Urinary bladder (tissue), 4 donors: ENCODE data around the gene MT1E. TPM values are rescaled to one million over a fixed set of nuclear protein-coding genes. Genes with fewer than 3 reads are reported as not detected.
"Not testable (repeated sequence)": the region's sequence is repeated elsewhere in the genome, so short reads cannot be mapped to it uniquely, and the experiment has no call there.

Source experiments
- DNase-seq: peaks from one replicate; pipeline ENCODE4 v3.0.0-alpha.2; 2015; ENCODE audit errors: extremely low spot score
- H3K27ac ChIP-seq: one replicate; pipeline ENCODE4 v1.5.1; 2013; ENCODE audit warnings: low read depth, mild to moderate bottlenecking, moderate library complexity
- H3K36me3 ChIP-seq: one replicate; pipeline ENCODE4 v1.6.1; 2013; ENCODE audit warnings: mild to moderate bottlenecking, moderate library complexity; ENCODE audit not compliant: insufficient read depth
- H3K4me1 ChIP-seq: one replicate; pipeline ENCODE4 v1.6.1; 2013; ENCODE audit warnings: mild to moderate bottlenecking, moderate library complexity; ENCODE audit not compliant: insufficient read depth
- H3K4me3 ChIP-seq: one replicate; pipeline ENCODE4 v1.5.1; 2013; ENCODE audit warnings: low read depth, low read length
- WGBS: extraction: QIAGEN DNeasy Blood & Tissue Kit; methylation state at CpG from one replicate; pipeline ENCODE4 v1.1.7; 2013; 5-methylcytosine and 5-hydroxymethylcytosine counted together
- polyA plus RNA-seq: library from polyadenylated mRNA; stranded (reverse); fragments of 200-250 nt; gene quantifications from one replicate; pipeline ENCODE4 v1.2.3, GENCODE V29; 2013
- total RNA-seq: library from RNA; depleted of rRNA; stranded (reverse); fragments of >200 nt; gene quantifications from one replicate; pipeline ENCODE4 v1.2.3, GENCODE V29; 2014
- donor health status: healthy with polysubstance abuse.
- donor health status: healthy.

MT1E gene
- total and polyA plus RNA-seq, 2 donors, result 14.7 to 189 TPM

DNA sequence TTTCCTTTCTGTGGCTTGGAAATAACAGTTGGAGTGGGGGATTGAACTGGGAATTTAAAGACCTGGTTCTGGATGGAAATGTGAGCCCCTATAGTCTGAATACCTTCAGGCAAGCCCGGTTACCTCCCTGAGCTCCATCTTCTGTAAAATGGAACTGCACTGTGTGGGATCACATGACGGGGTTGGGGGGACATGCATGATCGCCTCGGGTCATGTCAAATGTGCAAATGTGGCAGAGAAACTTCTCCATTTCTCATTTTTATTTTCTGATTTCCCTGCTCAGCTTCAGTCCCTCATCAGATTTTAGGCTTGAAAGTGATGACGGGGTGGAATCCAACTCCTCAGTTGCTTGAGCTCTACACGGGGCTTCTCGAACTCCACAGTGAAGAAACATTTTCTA, 27.6 kb downstream of the MT1E start:
- WGBS, result 84% methylated on average over 7 of the region's 7 CpGs
- Histone ChIP-seq H3K4me3 (no peak overlapping the region), H3K4me1 (no peaks in the 10 kb centered on the region), H3K36me3 (no peaks in the 10 kb centered on the region), H3K27ac (no peak overlapping the region)
- no peak for DNase-seq

DNA sequence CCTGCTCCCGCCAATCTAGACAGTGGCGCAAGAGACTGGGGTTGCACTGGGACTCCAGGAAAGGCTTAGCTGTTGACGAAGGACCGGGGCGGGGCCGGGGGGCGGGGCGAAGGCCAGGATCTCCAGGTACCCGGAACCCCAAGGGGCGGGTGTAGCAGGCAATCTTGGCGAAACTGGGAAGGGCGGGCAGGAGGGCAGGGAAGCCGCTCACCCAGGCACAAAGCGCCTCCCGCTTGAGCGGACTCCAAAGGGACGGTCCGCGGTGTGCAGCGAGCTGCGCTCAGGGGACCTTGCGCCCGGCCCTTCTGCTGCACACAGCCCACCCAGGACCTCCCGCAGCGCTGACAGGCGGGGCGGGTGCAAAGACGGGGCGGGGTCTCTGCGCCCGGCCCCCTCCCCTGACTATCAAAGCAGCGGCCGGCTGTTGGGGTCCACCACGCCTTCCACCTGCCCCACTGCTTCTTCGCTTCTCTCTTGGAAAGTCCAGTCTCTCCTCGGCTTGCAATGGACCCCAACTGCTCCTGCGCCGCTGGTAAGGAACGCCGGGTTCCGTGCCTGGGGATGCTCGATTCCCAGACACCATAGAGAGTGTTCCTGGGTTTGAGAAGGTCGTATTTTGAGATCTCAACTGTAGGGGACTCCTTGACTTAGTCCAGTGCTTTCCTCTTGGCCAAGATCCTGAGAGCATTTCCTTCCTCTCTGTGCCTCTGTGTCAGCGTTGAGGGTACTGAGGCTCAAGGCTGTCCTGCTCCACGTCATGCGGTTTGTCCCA, 32.2 kb downstream of the MT1E start, which contains the start of gene MT1F:
Gene MT1F, plus strand, starts transcription at position 405 of the 772 bp plus-strand sequence. Its CDS starts 100 bp downstream, at position 505.
- H3K4me1 ChIP-seq, result no peaks in the 10 kb centered on the region
- 2% methylated on average over 46 of the region's 46 CpGs for WGBS
- no peak within 1 kb of the TSS for H3K27ac ChIP-seq
- H3K4me3 ChIP-seq, result peak within 1 kb of the TSS; percentile 50
- H3K36me3 ChIP-seq, result no peaks in the 10 kb centered on the region
- no peak for DNase-seq

DNA sequence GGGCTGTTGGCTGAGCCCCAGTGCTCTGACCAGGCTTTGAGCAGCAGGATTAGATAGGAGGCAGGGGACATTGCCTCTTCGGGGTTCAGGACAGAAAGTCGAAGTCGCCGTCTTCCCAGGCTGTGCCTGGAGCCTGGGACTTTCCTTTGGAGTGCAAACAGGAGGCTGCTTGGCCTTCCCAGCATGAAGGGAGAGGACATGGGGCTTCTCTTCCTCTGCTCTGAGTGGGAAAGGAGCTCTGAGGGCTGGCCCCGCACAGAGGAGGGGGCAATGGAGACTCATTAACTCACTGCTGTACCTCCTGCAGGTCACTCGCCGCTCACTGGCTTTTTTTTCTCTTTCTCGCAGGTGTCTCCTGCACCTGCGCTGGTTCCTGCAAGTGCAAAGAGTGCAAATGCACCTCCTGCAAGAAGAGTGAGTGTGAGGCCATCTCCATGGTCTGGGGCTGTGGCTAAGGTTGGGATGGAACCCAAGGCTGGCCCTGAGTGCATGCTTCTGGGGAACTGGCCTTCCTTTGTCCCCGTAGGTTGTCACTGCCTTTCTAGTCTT, 32.8 kb downstream of the MT1E start:
- 27% methylated on average over 10 of the region's 10 CpGs for WGBS
- Histone ChIP-seq H3K4me1 (no peaks in the 10 kb centered on the region), H3K36me3 (no peaks in the 10 kb centered on the region), H3K27ac (no peak overlapping the region), H3K4me3 (peak overlapping the region; percentile 50)
- DNase-seq, result no peak

DNA sequence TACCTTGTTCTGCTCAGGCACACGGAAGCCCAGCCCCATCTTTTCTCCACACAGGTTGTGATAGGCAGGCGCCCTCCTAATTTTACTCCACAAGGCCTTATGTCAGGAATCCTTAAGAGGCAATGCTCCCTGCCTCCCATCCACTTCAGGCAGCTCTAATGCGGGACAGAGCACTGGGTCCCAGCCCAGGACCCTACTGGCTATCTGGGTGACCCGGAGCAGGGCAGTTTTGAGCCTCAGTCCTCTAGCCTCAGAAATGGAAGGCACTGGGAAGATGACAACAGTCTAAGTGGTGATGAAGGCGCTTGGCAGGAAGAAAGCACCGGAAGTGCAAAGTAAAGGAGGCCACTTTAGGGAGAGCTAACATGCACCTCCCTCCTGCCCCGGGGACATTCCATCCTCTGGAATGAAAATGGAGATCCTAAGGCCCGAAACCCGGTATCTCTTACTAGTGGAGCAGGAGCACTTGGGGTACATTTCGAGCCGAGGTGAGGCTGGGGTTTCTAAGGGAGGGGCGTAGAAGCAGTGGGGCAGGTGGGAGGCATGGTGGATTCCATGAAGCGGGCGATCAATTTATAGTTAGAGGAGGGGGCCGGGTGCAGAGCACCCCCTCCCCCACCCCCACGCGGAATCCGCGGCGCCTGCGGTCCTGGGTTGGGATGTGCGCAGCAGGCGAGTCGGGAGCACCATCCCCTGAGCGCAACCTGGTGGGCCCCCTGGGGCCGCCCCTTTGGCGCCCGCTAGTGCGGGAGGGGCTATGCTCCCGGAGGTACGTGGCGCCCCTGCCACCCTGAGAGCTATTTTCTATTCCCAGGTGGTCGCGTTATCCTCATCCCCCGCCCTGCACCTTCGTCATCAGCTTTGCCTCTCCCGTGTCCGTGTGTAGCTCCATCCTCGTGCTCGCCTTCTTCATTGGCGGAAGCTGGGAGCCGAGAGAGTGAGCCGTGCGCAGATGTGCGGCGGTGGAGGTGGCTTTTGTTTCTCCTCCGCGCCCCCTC, 37.1 kb downstream of the MT1E start:
- Histone ChIP-seq H3K27ac (no peak overlapping the region), H3K4me3 (no peak overlapping the region), H3K36me3 (no peaks in the 10 kb centered on the region), H3K4me1 (no peaks in the 10 kb centered on the region)
- 11% methylated on average over 48 of the region's 48 CpGs for WGBS
- no peak for DNase-seq

DNA sequence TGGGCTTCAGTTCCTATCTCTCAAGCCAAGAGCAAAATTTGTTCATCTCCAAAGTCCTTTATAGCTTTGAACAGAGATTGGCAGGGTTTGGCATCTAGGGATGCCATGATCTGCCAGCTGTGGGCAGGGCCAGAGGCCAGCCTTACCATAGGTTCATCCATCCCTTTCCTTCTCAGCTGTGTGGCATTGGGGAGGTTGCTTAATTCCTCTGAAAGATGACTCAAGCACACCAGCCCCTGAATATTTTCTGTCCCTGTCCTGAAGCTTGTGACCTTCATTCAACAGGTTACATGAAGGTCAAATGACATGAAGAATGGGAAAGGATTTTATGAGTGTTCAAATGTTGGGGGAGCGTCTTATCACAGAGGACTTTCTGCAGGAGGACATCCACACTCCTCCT, 38.9 kb downstream of the MT1E start:
- Histone ChIP-seq H3K27ac (no peak overlapping the region), H3K4me1 (no peaks in the 10 kb centered on the region), H3K4me3 (no peak overlapping the region), H3K36me3 (no peaks in the 10 kb centered on the region)
- WGBS, result 85% methylated on average over 1 of the region's 1 CpG
- DNase-seq, result no peak

DNA sequence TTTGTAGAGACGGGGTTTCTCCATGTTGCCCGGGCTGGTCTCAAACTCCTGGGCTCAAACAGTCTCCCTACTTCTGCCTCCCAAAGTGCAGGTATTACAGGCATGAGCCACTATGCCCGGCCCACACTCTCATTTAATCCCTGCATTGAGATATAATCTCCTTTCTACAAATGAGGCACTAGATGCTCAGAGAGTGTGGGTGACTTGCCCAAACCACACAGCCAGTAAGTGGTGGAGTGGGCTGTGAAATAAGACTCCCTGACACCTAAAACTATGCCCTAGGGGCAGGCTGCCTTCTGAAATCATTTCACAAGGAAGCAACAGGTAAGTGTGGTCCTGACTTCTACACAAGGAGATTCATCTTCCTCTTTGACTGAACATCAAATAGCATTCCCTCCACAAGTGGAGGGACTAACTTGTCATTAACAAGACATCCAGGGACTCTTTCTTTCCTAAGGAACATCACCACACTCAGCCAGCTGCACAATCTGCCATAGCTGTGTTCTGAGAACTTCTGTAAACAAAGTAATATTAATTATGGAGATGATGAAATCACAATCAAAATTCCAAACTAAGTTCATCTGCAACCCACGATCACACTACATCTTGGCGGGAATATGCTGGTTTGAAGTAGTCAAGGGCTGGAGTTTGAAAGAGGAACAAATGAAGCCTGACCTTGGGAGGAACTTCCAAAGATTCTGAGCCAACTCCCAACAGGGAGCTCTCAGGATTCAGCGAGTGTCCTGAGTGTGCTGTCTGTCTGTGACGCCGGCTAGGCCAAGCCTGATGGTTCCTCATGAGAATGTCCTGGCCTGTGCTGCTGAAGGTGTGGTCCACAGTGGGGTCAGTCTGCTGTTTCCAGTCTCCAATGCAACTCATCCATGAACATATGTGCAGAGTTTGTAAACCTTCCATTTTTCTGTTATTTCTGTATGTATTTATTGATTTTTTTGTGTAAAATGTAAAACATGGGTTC, 40.0 kb downstream of the MT1E start:
- WGBS, result 72% methylated on average over 8 of the region's 8 CpGs
- H3K27ac ChIP-seq, H3K4me3 ChIP-seq, H3K4me1 ChIP-seq, H3K36me3 ChIP-seq, DNase-seq: not testable (repeated sequence)

DNA sequence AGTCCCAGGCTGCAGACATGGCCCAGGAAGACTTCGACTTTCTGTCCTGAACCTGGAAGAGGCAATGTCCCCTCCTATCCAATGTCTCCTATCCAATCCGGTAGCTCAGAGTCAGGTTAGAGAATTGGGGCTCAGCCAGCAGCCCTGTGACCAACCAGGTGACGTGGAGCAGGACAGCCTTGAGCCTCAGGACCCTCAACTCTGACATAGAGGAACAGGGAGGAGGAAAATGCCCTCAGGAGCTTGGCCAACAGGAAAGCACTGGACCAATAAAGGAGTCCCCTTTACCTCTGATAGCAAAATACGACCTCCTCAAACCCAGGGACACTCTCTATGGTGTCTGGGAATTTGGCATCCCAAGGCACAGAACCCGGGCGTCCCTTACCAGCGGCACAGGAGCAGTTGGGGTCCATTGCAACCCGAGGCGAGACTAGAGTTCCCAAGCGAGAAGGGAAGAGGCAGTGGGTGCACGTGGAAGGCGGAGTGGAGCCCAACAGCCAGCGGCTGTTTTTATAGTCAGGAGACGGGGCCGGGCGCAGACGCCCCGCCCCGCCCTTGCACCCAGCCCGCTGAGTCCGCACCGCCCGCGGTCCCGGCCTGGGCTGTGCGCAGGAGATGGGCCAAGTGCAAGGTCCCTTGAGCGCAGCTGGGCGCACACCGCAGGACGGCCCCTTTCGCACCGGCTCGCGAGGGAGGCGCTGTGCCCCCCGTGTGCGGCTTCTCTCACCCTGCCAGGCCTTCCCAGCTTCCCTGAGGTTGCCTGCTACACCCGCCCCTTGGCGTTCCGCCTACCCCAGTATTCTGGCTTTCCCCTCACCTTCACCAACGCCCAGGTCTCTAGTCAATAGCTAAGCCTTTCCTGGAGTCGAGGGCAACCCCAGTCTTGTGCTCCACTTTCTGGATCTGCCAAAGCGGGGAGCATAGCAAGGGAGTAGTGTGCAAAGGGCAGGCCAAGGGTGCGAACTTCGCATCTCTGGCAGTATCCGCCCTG, 42.3 kb downstream of the MT1E start, which contains the start of gene MT1G:
Gene MT1G, minus strand, starts transcription at position 485 of the 991 bp plus-strand sequence. Its CDS starts 72 bp downstream, at position 413.
- no peak within 1 kb of the TSS for H3K27ac ChIP-seq
- no peak for DNase-seq
- 12% methylated on average over 46 of the region's 46 CpGs for WGBS
- H3K4me1 ChIP-seq, result no peaks in the 10 kb centered on the region
- no peak within 1 kb of the TSS for H3K4me3 ChIP-seq
- H3K36me3 ChIP-seq, result no peaks in the 10 kb centered on the region

DNA sequence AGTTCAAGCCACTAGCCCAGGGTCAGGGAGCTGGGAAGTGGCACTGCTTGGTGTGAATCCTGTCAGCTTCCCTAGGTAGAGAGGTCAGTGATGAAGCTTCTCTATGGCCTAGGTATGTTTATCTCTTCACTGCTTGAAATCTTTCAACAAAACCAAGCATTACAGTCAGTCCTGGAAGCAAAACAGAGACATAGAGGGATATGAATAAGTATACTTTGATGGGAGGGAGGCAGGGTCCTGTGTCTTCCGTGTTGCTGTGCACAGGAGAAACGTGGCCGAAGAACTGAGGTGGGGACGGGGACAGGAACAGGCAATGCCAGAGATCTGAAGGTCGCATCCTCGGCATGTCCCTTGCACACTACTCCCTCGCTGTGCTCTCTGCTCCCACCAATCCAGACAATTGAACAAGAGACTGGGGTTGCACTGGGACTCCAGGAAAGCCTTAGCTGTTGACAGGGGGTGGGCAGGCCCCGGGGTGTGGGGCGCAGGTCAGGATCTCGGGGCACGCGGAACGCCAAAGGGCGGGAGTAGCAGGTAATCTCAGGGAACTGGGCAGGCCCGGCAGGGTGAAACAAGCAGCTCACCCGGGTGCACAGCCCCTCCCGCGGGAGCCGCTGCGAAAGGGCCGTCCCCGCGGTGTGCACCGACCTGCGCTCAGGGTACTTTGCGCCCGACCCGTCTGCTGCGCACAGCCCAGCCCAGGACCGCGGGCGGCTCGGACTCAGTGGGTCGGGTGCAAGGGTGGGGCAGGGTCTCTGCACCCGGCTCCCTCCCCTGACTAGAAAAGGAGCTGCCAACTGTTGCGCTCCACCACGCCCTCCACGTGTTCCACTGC, 43.6 kb downstream of the MT1E start, which contains the start of gene MT1H:
Gene MT1H, plus strand, starts transcription at position 810 of the 835 bp plus-strand sequence. CDS start 71 bp downstream, outside the sequence.
- H3K4me3 ChIP-seq, result no peak within 1 kb of the TSS
- H3K36me3 ChIP-seq, result no peaks in the 10 kb centered on the region
- H3K4me1 ChIP-seq, result no peaks in the 10 kb centered on the region
- no peak for DNase-seq
- WGBS, result 15% methylated on average over 38 of the region's 38 CpGs
- no peak within 1 kb of the TSS for H3K27ac ChIP-seq

DNA sequence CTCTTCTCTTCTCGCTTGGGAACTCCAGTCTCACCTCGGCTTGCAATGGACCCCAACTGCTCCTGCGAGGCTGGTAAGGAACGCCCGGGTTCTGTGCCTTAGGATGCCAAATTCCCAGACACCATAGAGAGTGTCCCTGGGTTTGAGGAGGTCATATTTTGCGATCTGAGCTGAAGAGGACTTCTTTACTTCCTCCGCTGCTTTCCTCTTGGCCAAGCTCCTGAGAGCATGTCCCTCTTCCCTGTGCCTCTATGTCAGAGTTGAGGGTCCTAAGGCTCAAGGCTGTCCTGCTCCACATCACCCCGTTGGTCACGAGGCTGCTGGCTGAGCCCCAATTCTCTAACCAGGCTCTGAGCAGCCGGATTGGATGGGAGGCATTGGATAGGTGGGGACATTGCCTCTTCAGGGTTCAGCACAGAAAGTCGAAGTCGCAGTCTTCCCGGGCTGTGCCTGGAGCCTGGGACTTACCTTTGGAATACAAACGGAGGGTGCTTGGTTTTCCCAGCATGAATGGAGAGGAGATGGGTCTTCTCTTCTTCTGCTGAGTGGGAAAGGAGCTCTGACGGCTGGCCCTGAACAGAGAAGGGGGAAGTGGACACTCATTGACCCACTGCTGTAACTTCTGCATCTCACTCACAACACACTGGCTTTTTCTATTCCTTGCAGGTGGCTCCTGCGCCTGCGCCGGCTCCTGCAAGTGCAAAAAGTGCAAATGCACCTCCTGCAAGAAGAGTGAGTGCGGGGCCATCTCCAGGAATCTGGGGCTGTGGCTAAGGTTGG, 44.4 kb downstream of the MT1E start:
- Histone ChIP-seq H3K4me1 (no peaks in the 10 kb centered on the region), H3K27ac (no peak overlapping the region), H3K36me3 (no peaks in the 10 kb centered on the region), H3K4me3 (no peak overlapping the region)
- 13% methylated on average over 19 of the region's 19 CpGs for WGBS
- DNase-seq, result no peak

DNA sequence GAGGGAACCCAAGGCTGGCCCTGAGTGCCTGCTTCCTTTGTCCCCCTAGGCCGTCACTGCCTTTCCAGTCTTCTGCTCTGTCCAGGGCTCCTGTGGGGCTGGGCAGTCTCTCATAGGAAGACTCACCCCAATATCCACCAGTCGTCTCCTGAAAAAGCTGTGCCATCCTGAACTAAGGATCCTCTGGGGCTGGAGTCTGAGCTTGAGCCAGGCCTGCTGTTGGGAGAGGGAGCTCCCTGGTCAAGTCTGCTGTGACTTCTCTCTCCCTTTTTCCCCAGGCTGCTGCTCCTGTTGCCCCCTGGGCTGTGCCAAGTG, 45.0 kb downstream of the MT1E start:
- H3K36me3 ChIP-seq, result no peaks in the 10 kb centered on the region
- no peak overlapping the region for H3K27ac ChIP-seq
- 53% methylated on average over 2 of the region's 2 CpGs for WGBS
- DNase-seq, result no peak
- H3K4me3 ChIP-seq, result no peak overlapping the region
- no peaks in the 10 kb centered on the region for H3K4me1 ChIP-seq

DNA sequence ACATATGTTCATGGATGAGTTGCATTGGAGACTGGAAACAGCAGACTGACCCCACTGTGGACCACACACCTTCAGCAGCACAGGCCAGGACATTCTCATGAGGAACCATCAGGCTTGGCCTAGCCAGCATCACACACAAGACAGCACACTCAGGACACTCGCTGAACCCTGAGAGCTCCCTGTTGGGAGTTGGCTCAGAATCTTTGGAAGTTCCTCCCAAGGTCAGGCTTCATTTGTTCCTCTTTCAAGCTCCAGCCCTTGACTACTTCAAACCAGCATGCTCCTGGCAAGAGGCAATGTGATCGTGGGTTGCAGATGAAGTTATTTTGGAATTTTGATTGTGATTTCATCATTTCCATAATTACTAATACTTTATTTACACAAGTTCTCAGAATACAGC, 46.1 kb downstream of the MT1E start:
- not testable (repeated sequence) for H3K27ac ChIP-seq, DNase-seq, H3K4me3 ChIP-seq, H3K4me1 ChIP-seq, H3K36me3 ChIP-seq
- 72% methylated on average over 2 of the region's 2 CpGs for WGBS
